SKM-1 treated with dmso at 0.1 percent for 144 hours (cell line): ENCODE data around the gene FAT1.
"Not testable (repeated sequence)": the region's sequence is repeated elsewhere in the genome, so short reads cannot be mapped to it uniquely, and the experiment has no call there.

Source experiments
- DNase-seq: peaks from one replicate; lab custom pipeline; 2025; ENCODE audit not compliant: unreplicated experiment; lab: John Stamatoyannopoulos, UW

The FAT1 gene

GRCh38 chr4:186699298-186699697 lies 24.4 kb downstream of the FAT1 start:
- no peak for DNase-seq

- DNase-seq = no peak
Observed at GRCh38 chr4:186698525-186698924, 25.1 kb downstream of the FAT1 start.

GRCh38 chr4:186698028-186698427 lies 25.6 kb downstream of the FAT1 start:
- DNase-seq = no peak

GRCh38 chr4:186695392-186695791 lies 28.3 kb downstream of the FAT1 start:
- no peak for DNase-seq

- no peak for DNase-seq
Observed at GRCh38 chr4:186693894-186694293, 29.8 kb downstream of the FAT1 start.

GRCh38 chr4:186693159-186693815 lies 30.4 kb downstream of the FAT1 start:
- DNase-seq = no peak

GRCh38 chr4:186691396-186691795 lies 32.3 kb downstream of the FAT1 start:
- DNase-seq = no peak

- no peak for DNase-seq
Observed at GRCh38 chr4:186689476-186689875, 34.2 kb downstream of the FAT1 start.

GRCh38 chr4:186688150-186688943 lies 35.3 kb downstream of the FAT1 start:
- no peak for DNase-seq

GRCh38 chr4:186687265-186687664 lies 36.4 kb downstream of the FAT1 start:
- no peak for DNase-seq

GRCh38 chr4:186685767-186686183 lies 37.9 kb downstream of the FAT1 start:
- DNase-seq = no peak

GRCh38 chr4:186684889-186685309 lies 38.8 kb downstream of the FAT1 start:
- no peak for DNase-seq

- DNase-seq = no peak
Observed at GRCh38 chr4:186684220-186684619, 39.4 kb downstream of the FAT1 start.

GRCh38 chr4:186680641-186681040 lies 43.0 kb downstream of the FAT1 start:
- no peak for DNase-seq

GRCh38 chr4:186676531-186677161 lies 47.0 kb downstream of the FAT1 start:
- DNase-seq = no peak

GRCh38 chr4:186669735-186670134 lies 53.9 kb downstream of the FAT1 start:
- no peak for DNase-seq

GRCh38 chr4:186669159-186669731 lies 54.4 kb downstream of the FAT1 start:
- DNase-seq = no peak

- DNase-seq = no peak
Observed at GRCh38 chr4:186666750-186667149, 56.9 kb downstream of the FAT1 start.

GRCh38 chr4:186666252-186666651 lies 57.4 kb downstream of the FAT1 start:
- no peak for DNase-seq

GRCh38 chr4:186660403-186660802 lies 63.3 kb downstream of the FAT1 start:
- DNase-seq = no peak

GRCh38 chr4:186659935-186660334 lies 63.7 kb downstream of the FAT1 start:
- no peak for DNase-seq

GRCh38 chr4:186659456-186659855 lies 64.2 kb downstream of the FAT1 start:
- not testable (repeated sequence) for DNase-seq
